Upper lobe of left lung (tissue), 4 donors: ENCODE data around the gene TRIL.

Experiments
- CTCF ChIP-seq, 6 experiments: fragments of 450-650 bp in 4 of 6; fragments of 200-600 bp in 2 of 6; sonication (generic) in 2 of 6; IDR thresholded peaks; one replicate each; pipeline ENCODE4 v1.5.1; 2016 to 2019; ENCODE audit warnings: antibody characterized with exemption in 6 of 6
- EP300 ChIP-seq, 4 donors: sonication (generic); formaldehyde crosslinking; IDR thresholded peaks; one replicate each; pipeline ENCODE4 v1.5.1; 2017; ENCODE audit warnings: antibody characterized with exemption in 4 of 4, control low read depth in 2 of 4
- POLR2A ChIP-seq, 4 donors: fragments of 450-650 bp; IDR thresholded peaks; one replicate each; pipeline ENCODE4 v1.5.1; 2016 to 2017; ENCODE audit warnings: antibody characterized with exemption in 4 of 4, mild to moderate bottlenecking in 2 of 4

- TF ChIP-seq CTCF (IDR thresholded peaks at IDR 0.05) (no peak), EP300 (IDR thresholded peaks at IDR 0.05) (no peak), POLR2A (IDR thresholded peaks at IDR 0.05) (no peak)
Observed at GRCh38 chr7:28954471-28954870, 3.7 kb downstream of the TRIL start.
